Osteoblast (primary cell): ENCODE data around the gene TMEM38B. TPM values are rescaled to one million over a fixed set of nuclear protein-coding genes. Genes with fewer than 3 reads are reported as not detected.
"Not testable (repeated sequence)": the region's sequence is repeated elsewhere in the genome, so short reads cannot be mapped to it uniquely, and the experiment has no call there.

ENCODE experiments used
- DNase-seq: peaks from one replicate; pipeline ENCODE4 v3.0.0; 2011; ENCODE audit warnings: low spot score, mixed read lengths; ENCODE audit not compliant: insufficient read length; ENCODE audit errors: missing footprints
- H2AFZ ChIP-seq: 2 replicates; pipeline ENCODE4 v1.6.0; 2011; ENCODE audit warnings: mild to moderate bottlenecking, low read length
- H3K27ac ChIP-seq: 2 replicates; pipeline ENCODE4 v1.5.1; 2011; ENCODE audit warnings: mild to moderate bottlenecking, low read depth, low read length, moderate library complexity
- H3K27me3 ChIP-seq: 2 replicates; pipeline ENCODE4 v1.6.0; 2012; ENCODE audit warnings: mild to moderate bottlenecking, control low read depth, inconsistent platforms, low read length, moderate library complexity; ENCODE audit not compliant: insufficient read depth
- H3K36me3 ChIP-seq: 2 replicates; pipeline ENCODE4 v1.5.1; 2011; ENCODE audit warnings: mild to moderate bottlenecking, low read length, control low read depth, moderate library complexity; ENCODE audit not compliant: insufficient read depth
- H3K4me1 ChIP-seq: 2 replicates; pipeline ENCODE4 v1.5.1; 2011; ENCODE audit warnings: mild to moderate bottlenecking, low read length, control low read depth, moderate library complexity; ENCODE audit not compliant: insufficient read depth
- H3K4me2 ChIP-seq: 2 replicates; pipeline ENCODE4 v1.6.0; 2011; ENCODE audit warnings: mild to moderate bottlenecking, low read length; ENCODE audit not compliant: insufficient read depth
- H3K4me3 ChIP-seq: fragments of 200-600 bp; sonication (generic); 3 replicates; pipeline ENCODE4 v1.5.1; 2012; ENCODE audit warnings: mild to moderate bottlenecking, low read length, inconsistent platforms; ENCODE audit not compliant: insufficient read depth
- H3K79me2 ChIP-seq: 2 replicates; pipeline ENCODE4 v1.6.0; 2012; ENCODE audit warnings: mild to moderate bottlenecking, low read length, control low read depth, inconsistent platforms; ENCODE audit not compliant: insufficient read depth
- H3K9me3 ChIP-seq: 2 replicates; pipeline ENCODE4 v1.5.1; 2011; ENCODE audit warnings: low read depth, low read length, control low read depth
- H4K20me1 ChIP-seq: 2 replicates; pipeline ENCODE4 v1.6.0; 2012; ENCODE audit warnings: mild to moderate bottlenecking, low read length, control low read depth; ENCODE audit not compliant: insufficient read depth
- CTCF ChIP-seq: IDR thresholded peaks from 2 replicates; pipeline ENCODE4 v1.5.1; 2011; ENCODE audit warnings: mild to moderate bottlenecking, low read depth, low read length, moderate library complexity; ENCODE audit errors: extremely low read depth
- total RNA-seq: library from RNA; depleted of rRNA; stranded (reverse); fragments of >200 nt; gene quantifications from 2 replicates; pipeline ENCODE4 v1.2.3, GENCODE V29; 2012

TMEM38B gene
- total RNA-seq, 1 donor = 22.4 TPM

GRCh38 chr9:105735366-105735765 lies 41.0 kb downstream of the TMEM38B start:
- Histone ChIP-seq H3K27me3 (no peaks in the 10 kb centered on the region), H3K4me2 (no peak overlapping the region), H4K20me1 (no peaks in the 10 kb centered on the region), H3K4me3 (no peak overlapping the region), H3K79me2 (no peaks in the 10 kb centered on the region), H3K9me3 (no peaks in the 10 kb centered on the region), H3K4me1 (no peaks in the 10 kb centered on the region), H2AFZ (no peak overlapping the region), H3K36me3 (no peaks in the 10 kb centered on the region), H3K27ac (no peak overlapping the region)
- no peak for DNase-seq
- no peak for TF ChIP-seq CTCF

- Histone ChIP-seq H3K36me3 (no peaks in the 10 kb centered on the region), H3K27ac (no peak overlapping the region), H3K4me3 (no peak overlapping the region), H3K79me2 (no peaks in the 10 kb centered on the region), H2AFZ (no peak overlapping the region), H3K4me1 (no peaks in the 10 kb centered on the region), H3K9me3 (no peaks in the 10 kb centered on the region), H4K20me1 (no peaks in the 10 kb centered on the region), H3K4me2 (no peak overlapping the region), H3K27me3 (no peaks in the 10 kb centered on the region)
- peak; percentile 18 for DNase-seq
- no peak for TF ChIP-seq CTCF
These were observed 42.9 kb downstream of the TMEM38B start for GRCh38 chr9:105737205-105737604.

GRCh38 chr9:105742088-105742487 lies 47.7 kb downstream of the TMEM38B start:
- no peaks in the 10 kb centered on the region for H3K4me1 ChIP-seq
- no peak for TF ChIP-seq CTCF
- H3K79me2 ChIP-seq = no peaks in the 10 kb centered on the region
- no peak overlapping the region for H3K4me2 ChIP-seq
- no peaks in the 10 kb centered on the region for H4K20me1 ChIP-seq
- DNase-seq = no peak
- H3K36me3 ChIP-seq = no peaks in the 10 kb centered on the region
- H3K27ac ChIP-seq = no peak overlapping the region
- no peaks in the 10 kb centered on the region for H3K27me3 ChIP-seq
- H3K4me3 ChIP-seq = no peak overlapping the region
- no peaks in the 10 kb centered on the region for H3K9me3 ChIP-seq
- H2AFZ ChIP-seq = no peak overlapping the region

- not testable (repeated sequence) for H3K36me3 ChIP-seq, H3K4me2 ChIP-seq, H3K4me1 ChIP-seq, H3K4me3 ChIP-seq, H4K20me1 ChIP-seq, H3K27me3 ChIP-seq, DNase-seq, H2AFZ ChIP-seq, H3K27ac ChIP-seq, H3K9me3 ChIP-seq, H3K79me2 ChIP-seq
These were observed 53.0 kb downstream of the TMEM38B start for GRCh38 chr9:105747325-105747724.

- DNase-seq = no peak
- Histone ChIP-seq H3K9me3 (no peaks in the 10 kb centered on the region), H2AFZ (no peak overlapping the region), H3K36me3 (no peaks in the 10 kb centered on the region), H3K4me3 (no peak overlapping the region), H3K27me3 (no peaks in the 10 kb centered on the region), H3K4me1 (no peaks in the 10 kb centered on the region), H3K4me2 (no peak overlapping the region), H4K20me1 (no peaks in the 10 kb centered on the region), H3K79me2 (no peaks in the 10 kb centered on the region), H3K27ac (no peak overlapping the region)
- no peak for TF ChIP-seq CTCF
These were observed 57.4 kb downstream of the TMEM38B start for GRCh38 chr9:105751761-105752160.
